Upper lobe of right lung (tissue), 1 donor: Measurements from ENCODE around the gene ADIPOR2. TPM values are rescaled to one million over a fixed set of nuclear protein-coding genes. Genes with fewer than 3 reads are reported as not detected.
"Not testable (repeated sequence)": the region's sequence is repeated elsewhere in the genome, so short reads cannot be mapped to it uniquely, and the experiment has no call there.

ENCODE experiments used
- ATAC-seq: fragments of 200-7000 bp; cut with Tn5 transposase; one replicate; pipeline ENCODE4 v1.9.1; 2020; ENCODE audit warnings: mild to moderate bottlenecking, moderate library complexity
- DNase-seq: peaks from one replicate; pipeline ENCODE4 v3.0.0-alpha.2; 2020
- H3K27ac ChIP-seq: fragments of 200-600 bp; one replicate; pipeline ENCODE4 v1.8.0; 2022
- H3K27me3 ChIP-seq: fragments of 200-600 bp; one replicate; pipeline ENCODE4 v1.8.0; 2022; ENCODE audit warnings: mild to moderate bottlenecking
- H3K36me3 ChIP-seq: fragments of 200-600 bp; one replicate; pipeline ENCODE4 v1.8.0; 2022
- H3K4me1 ChIP-seq: fragments of 200-600 bp; one replicate; pipeline ENCODE4 v1.8.0; 2022
- H3K4me3 ChIP-seq: fragments of 200-600 bp; one replicate; pipeline ENCODE4 v1.8.0; 2022; ENCODE audit warnings: mild to moderate bottlenecking
- H3K9me3 ChIP-seq: fragments of 200-600 bp; one replicate; pipeline ENCODE4 v1.8.0; 2022
- intact Hi-C: fragments of 100-400 bp; cut with DNase I; formaldehyde crosslinking; loops from one replicate; pipeline ENCODE4 v1.11.0; 2022
- total RNA-seq: library from RNA; stranded (reverse); fragmentation: NEBNext Ultra II Directional; extraction: Animal tissue kit (Norgen Biotek cat#: 25700); gene quantifications from one replicate; pipeline ENCODE4 v1.2.1, GENCODE V29; 2021
- TF ChIP-seq, protein P1 (sequence below): fragments of 200-600 bp; IDR thresholded peaks from one replicate; pipeline ENCODE4 v1.8.0; 2022; ENCODE audit warnings: antibody characterized with exemption
- donor health status: DM: no; HTN: yes; CAD: no; lungs with severe emphysema.

Gene ADIPOR2
- total RNA-seq, 1 donor from 2014 or later = 96.0 TPM

DNA sequence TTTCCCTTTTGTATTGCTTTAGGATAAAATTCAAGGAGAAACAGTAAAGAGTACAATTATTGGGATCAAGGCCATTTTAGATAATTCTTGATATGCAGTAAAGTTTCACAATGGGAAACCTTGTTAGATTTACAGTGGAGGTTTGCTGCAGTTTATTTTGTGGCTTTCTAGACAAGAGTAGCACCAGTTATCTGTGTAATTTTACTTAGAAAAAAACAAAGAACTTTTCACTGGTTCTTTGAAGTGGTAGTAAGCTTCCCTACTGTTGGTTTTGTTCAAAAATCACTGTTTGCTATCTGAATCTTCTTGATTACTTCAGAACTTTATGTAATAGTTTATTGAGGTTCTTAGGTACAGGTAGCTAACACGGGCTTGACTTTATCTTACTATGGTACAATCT lies 42.0 kb downstream of the ADIPOR2 start:
- Histone ChIP-seq H3K9me3 (no peaks in the 10 kb centered on the region), H3K4me1 (no peaks in the 10 kb centered on the region), H3K36me3 (no peaks in the 10 kb centered on the region), H3K27me3 (no peaks in the 10 kb centered on the region), H3K27ac (no peak overlapping the region), H3K4me3 (no peak overlapping the region)
- TF ChIP-seq, protein P1, sequence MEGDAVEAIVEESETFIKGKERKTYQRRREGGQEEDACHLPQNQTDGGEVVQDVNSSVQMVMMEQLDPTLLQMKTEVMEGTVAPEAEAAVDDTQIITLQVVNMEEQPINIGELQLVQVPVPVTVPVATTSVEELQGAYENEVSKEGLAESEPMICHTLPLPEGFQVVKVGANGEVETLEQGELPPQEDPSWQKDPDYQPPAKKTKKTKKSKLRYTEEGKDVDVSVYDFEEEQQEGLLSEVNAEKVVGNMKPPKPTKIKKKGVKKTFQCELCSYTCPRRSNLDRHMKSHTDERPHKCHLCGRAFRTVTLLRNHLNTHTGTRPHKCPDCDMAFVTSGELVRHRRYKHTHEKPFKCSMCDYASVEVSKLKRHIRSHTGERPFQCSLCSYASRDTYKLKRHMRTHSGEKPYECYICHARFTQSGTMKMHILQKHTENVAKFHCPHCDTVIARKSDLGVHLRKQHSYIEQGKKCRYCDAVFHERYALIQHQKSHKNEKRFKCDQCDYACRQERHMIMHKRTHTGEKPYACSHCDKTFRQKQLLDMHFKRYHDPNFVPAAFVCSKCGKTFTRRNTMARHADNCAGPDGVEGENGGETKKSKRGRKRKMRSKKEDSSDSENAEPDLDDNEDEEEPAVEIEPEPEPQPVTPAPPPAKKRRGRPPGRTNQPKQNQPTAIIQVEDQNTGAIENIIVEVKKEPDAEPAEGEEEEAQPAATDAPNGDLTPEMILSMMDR = no peak
- no peak for ATAC-seq
- intact Hi-C loops = no loop called here
- no peak for DNase-seq

DNA sequence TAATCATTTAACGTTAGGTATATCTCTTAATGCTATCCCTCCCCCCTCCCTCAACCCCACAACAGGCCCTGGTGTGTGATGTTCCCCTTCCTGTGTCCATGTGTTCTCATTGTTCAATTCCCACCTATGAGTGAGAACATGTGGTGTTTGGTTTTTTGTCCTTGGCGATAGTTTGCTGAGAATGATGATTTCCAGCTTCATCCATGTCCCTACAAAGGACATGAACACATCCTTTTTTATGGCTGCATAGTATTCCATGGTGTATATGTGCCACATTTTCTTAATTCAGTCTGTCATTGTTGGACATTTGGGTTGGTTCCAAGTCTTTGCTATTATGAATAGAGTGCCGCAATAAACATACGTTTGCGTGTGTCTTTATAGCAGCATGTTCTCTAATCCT lies 42.8 kb downstream of the ADIPOR2 start:
- H3K36me3 ChIP-seq, H3K9me3 ChIP-seq, H3K4me3 ChIP-seq, DNase-seq, ATAC-seq, intact Hi-C loops, H3K27me3 ChIP-seq, H3K27ac ChIP-seq, H3K4me1 ChIP-seq: not testable (repeated sequence)

DNA sequence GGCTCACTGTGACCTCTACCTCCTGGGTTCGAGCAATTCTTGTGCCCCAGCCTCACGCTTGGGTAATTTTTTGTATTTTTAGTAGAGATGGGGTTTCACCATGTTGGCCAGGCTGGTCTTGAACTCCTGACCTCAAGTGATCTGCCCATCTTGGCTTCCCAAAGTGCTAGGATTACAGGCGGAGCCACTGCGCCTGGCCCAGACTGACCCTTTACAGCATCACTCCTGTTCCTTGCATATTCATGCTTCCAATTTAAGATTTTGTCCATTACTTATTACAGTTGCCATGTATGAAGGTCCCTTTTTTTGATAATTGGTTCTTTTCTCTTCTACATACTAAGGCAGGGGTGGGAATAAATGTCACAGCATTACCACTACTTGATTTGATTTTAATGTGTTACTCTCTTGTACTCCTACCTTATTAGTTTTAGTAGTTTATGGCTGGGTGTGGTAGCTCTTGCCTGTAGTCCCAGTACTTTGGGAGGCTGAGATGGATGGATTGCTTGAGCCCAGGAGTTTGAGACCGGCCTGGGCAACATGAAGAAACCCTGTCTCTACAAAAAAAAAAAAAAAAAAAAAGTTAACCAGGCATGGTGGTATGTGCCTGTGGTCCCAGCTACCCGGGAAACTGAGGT lies 46.9 kb downstream of the ADIPOR2 start:
- DNase-seq = no peak
- no peak overlapping the region for H3K27ac ChIP-seq
- no peak overlapping the region for H3K4me3 ChIP-seq
- intact Hi-C loops = no loop called here
- TF ChIP-seq, protein P1 = no peak
- no peaks in the 10 kb centered on the region for H3K27me3 ChIP-seq
- no peaks in the 10 kb centered on the region for H3K9me3 ChIP-seq
- ATAC-seq = no peak
- no peaks in the 10 kb centered on the region for H3K36me3 ChIP-seq
- peaks cover 30% of the 10 kb centered on the region for H3K4me1 ChIP-seq

DNA sequence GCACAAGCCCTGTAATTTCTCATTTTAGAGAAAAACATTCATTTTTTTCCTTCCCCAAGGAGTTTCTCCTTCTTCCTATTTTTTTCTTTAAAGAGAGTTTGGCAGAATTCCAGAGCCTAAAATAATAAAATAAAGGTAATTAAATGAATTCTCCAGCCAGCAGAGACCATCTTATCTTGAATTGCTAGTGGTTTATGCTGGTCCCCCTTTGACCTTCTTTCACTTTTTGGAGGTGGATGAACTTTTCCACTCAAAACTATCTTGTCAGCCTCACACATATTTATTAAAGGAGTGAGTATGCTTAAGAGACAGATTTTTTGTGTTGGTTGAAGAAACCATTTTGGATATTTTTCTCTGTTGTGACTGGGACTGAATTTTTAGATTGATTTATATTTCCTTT lies 47.6 kb downstream of the ADIPOR2 start:
- H3K27ac ChIP-seq = no peak overlapping the region
- no peaks in the 10 kb centered on the region for H3K9me3 ChIP-seq
- H3K4me3 ChIP-seq = no peak overlapping the region
- no peaks in the 10 kb centered on the region for H3K27me3 ChIP-seq
- no peaks in the 10 kb centered on the region for H3K36me3 ChIP-seq
- intact Hi-C loops = no loop called here
- H3K4me1 ChIP-seq = peaks cover 30% of the 10 kb centered on the region
- DNase-seq (no peak), ATAC-seq (no peak)
- TF ChIP-seq, protein P1 = no peak

DNA sequence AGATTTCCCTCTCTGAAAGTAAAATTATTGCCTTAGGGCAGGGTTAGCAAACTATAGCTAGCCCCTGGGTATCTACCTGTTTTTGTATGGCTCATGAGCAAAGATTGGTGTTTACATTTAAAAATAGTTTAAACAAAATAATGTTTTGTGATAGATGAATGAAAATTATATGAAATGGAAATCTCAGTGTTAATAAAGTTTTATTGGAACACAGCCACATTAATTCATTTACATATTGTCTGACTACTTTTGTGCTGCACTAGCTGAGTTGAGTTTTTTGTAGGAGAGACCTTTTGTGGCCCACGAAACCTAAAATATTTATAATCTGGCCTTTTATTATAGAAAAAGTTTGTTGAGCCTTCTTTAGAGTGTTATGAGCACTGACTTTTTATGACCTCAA lies 48.5 kb downstream of the ADIPOR2 start:
- Histone ChIP-seq H3K9me3 (no peaks in the 10 kb centered on the region), H3K27me3 (no peaks in the 10 kb centered on the region), H3K36me3 (no peaks in the 10 kb centered on the region), H3K27ac (no peak overlapping the region), H3K4me3 (no peak overlapping the region), H3K4me1 (peaks cover 30% of the 10 kb centered on the region)
- no peak for ATAC-seq
- intact Hi-C loops = no loop called here
- TF ChIP-seq, protein P1 = no peak
- no peak for DNase-seq

DNA sequence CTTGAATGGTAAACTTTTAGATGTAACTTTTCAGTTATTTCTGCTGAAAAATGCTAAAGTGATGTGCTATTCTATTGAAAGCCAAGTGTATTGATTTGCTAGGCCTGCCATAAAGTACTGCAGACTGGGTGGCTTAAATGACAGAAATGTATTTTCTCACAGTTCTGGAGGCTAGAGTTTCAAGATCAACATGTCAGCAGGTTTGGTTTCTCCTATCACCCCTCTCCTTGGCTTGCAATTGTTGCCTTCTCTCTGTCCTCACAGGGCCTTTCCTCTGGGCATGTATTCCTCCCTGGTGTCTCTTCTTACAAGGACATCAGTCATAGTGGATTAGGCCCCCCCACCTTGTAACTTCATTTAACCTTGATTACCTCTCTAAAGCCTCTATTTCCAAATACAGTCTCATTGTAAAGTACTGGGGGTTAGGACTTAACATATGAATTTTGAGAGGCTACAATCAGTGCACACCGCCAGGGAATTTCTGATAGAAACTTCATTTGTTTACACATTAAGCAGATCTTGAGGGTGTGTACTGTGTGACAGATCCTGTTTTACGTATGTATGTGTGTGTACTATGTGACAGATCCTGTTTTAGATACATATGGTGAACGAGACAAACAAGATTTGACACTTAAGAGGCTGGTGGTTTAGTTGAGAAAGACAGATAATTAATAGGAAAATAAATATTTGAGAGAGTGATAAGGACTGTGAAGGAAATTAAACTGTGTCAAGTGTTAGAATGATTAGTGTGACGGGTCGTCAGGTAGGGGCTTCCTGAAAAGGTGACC lies 49.5 kb downstream of the ADIPOR2 start:
- ATAC-seq (no peak), DNase-seq (no peak)
- intact Hi-C loops = no loop called here
- H3K4me1 ChIP-seq = peaks cover 30% of the 10 kb centered on the region
- no peaks in the 10 kb centered on the region for H3K9me3 ChIP-seq
- no peaks in the 10 kb centered on the region for H3K27me3 ChIP-seq
- H3K27ac ChIP-seq = no peak overlapping the region
- H3K4me3 ChIP-seq = no peak overlapping the region
- no peaks in the 10 kb centered on the region for H3K36me3 ChIP-seq
- TF ChIP-seq, protein P1 = no peak
